HG03469 (cell line): Measurements from ENCODE around the gene ARL5C.
"Not testable (repeated sequence)": the region's sequence is repeated elsewhere in the genome, so short reads cannot be mapped to it uniquely, and the experiment has no call there.

Experiments
- ATAC-seq: cut with Tn5 transposase; IDR thresholded peaks from one replicate; pipeline ENCODE4 v1.9.1; 2021; ENCODE audit warnings: mild to moderate bottlenecking, moderate library complexity, moderate number of reproducible peaks; ENCODE audit not compliant: unreplicated experiment

Gene ARL5C

GRCh38 chr17:39141915-39142664 is 23.9 kb downstream of the ARL5C start:
- ATAC-seq, result no peak

GRCh38 chr17:39141294-39141693 is 24.7 kb downstream of the ARL5C start:
- ATAC-seq, result no peak

GRCh38 chr17:39139561-39139960 is 26.4 kb downstream of the ARL5C start:
- no peak for ATAC-seq

GRCh38 chr17:39139161-39139511 is 26.8 kb downstream of the ARL5C start:
- ATAC-seq, result no peak

- ATAC-seq, result no peak
Measured at GRCh38 chr17:39138431-39139160, 27.4 kb downstream of the ARL5C start.

GRCh38 chr17:39134878-39135277 is 31.1 kb downstream of the ARL5C start:
- ATAC-seq, result no peak

- no peak for ATAC-seq
Measured at GRCh38 chr17:39132192-39132610, 33.8 kb downstream of the ARL5C start.

GRCh38 chr17:39131616-39132015 is 34.3 kb downstream of the ARL5C start:
- no peak for ATAC-seq

- no peak for ATAC-seq
Measured at GRCh38 chr17:39130205-39130604, 35.8 kb downstream of the ARL5C start.

GRCh38 chr17:39129544-39129943 is 36.4 kb downstream of the ARL5C start:
- not testable (repeated sequence) for ATAC-seq

- ATAC-seq, result no peak
Measured at GRCh38 chr17:39126436-39126835, 39.5 kb downstream of the ARL5C start.

GRCh38 chr17:39125143-39125875 is 40.7 kb downstream of the ARL5C start:
- no peak for ATAC-seq

GRCh38 chr17:39123627-39124026 is 42.3 kb downstream of the ARL5C start:
- no peak for ATAC-seq

- no peak for ATAC-seq
Measured at GRCh38 chr17:39122991-39123390, 43.0 kb downstream of the ARL5C start.

GRCh38 chr17:39121919-39122318 is 44.0 kb downstream of the ARL5C start:
- not testable (repeated sequence) for ATAC-seq

GRCh38 chr17:39118674-39119419 is 47.1 kb downstream of the ARL5C start:
- no peak for ATAC-seq

- no peak for ATAC-seq
Measured at GRCh38 chr17:39116224-39116623, 49.7 kb downstream of the ARL5C start.

- no peak for ATAC-seq
Measured at GRCh38 chr17:39115135-39115534, 50.8 kb downstream of the ARL5C start.

GRCh38 chr17:39114723-39115122 is 51.2 kb downstream of the ARL5C start:
- ATAC-seq, result no peak

- no peak for ATAC-seq
Measured at GRCh38 chr17:39113871-39114270, 52.1 kb downstream of the ARL5C start.
